T-helper 2 cell treated with Interferon-gamma antibody and Interleukin-4, amounts not matched to agents 5 μg/mL and 100 μg/mL, for 36 hours (primary cell): ENCODE data around the gene FST.

Experiments used
- DNase-seq: peaks from one replicate; pipeline ENCODE4 v3.0.0; 2021; ENCODE audit warnings: low spot score
- H3K27ac Mint-ChIP-seq: one replicate; pipeline ENCODE4 v1.8.0; 2021; ENCODE audit warnings: mild to moderate bottlenecking, mixed read lengths
- H3K27me3 Mint-ChIP-seq: one replicate; pipeline ENCODE4 v1.8.0; 2021; ENCODE audit warnings: low read depth, mixed read lengths
- H3K36me3 Mint-ChIP-seq: one replicate; pipeline ENCODE4 v1.8.0; 2021; ENCODE audit warnings: low read depth, mixed read lengths
- H3K4me1 Mint-ChIP-seq: one replicate; pipeline ENCODE4 v1.8.0; 2021; ENCODE audit warnings: low read depth, mixed read lengths
- H3K4me3 Mint-ChIP-seq: one replicate; pipeline ENCODE4 v1.8.0; 2022; ENCODE audit warnings: mild to moderate bottlenecking, moderate library complexity, mixed read lengths
- H3K9me3 Mint-ChIP-seq: one replicate; pipeline ENCODE4 v1.8.0; 2021; ENCODE audit warnings: mixed read lengths

Gene FST

GRCh38 chr5:53479590-53480415 lies 626 bp upstream of the FST start:
- peaks cover 73% of the 10 kb centered on the region for H3K27me3 Mint-ChIP-seq
- peak overlapping the region; percentile 86 for H3K4me3 Mint-ChIP-seq
- no peaks in the 10 kb centered on the region for H3K36me3 Mint-ChIP-seq
- H3K27ac Mint-ChIP-seq = no peak overlapping the region
- no peak for DNase-seq
- no peaks in the 10 kb centered on the region for H3K9me3 Mint-ChIP-seq
- H3K4me1 Mint-ChIP-seq = peaks cover 29% of the 10 kb centered on the region

- no peaks in the 10 kb centered on the region for H3K36me3 Mint-ChIP-seq
- no peak overlapping the region for H3K27ac Mint-ChIP-seq
- H3K4me3 Mint-ChIP-seq = peak overlapping the region; percentile 91
- peaks cover 72% of the 10 kb centered on the region for H3K27me3 Mint-ChIP-seq
- H3K4me1 Mint-ChIP-seq = peaks cover 29% of the 10 kb centered on the region
- no peaks in the 10 kb centered on the region for H3K9me3 Mint-ChIP-seq
- no peak for DNase-seq
Measured at GRCh38 chr5:53481159-53481886, 894 bp downstream of the FST start.

GRCh38 chr5:53481887-53482716 lies 1.7 kb downstream of the FST start:
- Mint-ChIP-seq H3K9me3 (no peaks in the 10 kb centered on the region), H3K27ac (peak overlapping the region; percentile 83), H3K36me3 (no peaks in the 10 kb centered on the region), H3K27me3 (peaks cover 69% of the 10 kb centered on the region), H3K4me3 (peak overlapping the region; percentile 91), H3K4me1 (peaks cover 29% of the 10 kb centered on the region)
- DNase-seq = peak; percentile 71

- DNase-seq = no peak
- H3K36me3 Mint-ChIP-seq = no peaks in the 10 kb centered on the region
Measured at GRCh38 chr5:53482717-53483638, 2.5 kb downstream of the FST start.

GRCh38 chr5:53487436-53487835 lies 7.0 kb downstream of the FST start:
- H3K27me3 Mint-ChIP-seq = peaks cover 32% of the 10 kb centered on the region
- no peaks in the 10 kb centered on the region for H3K9me3 Mint-ChIP-seq
- DNase-seq = no peak

More at GRCh38 chr5:53482717-53483638, 2.5 kb downstream of the FST start:
- H3K27me3 Mint-ChIP-seq = peaks cover 63% of the 10 kb centered on the region
- no peaks in the 10 kb centered on the region for H3K9me3 Mint-ChIP-seq
- H3K4me1 Mint-ChIP-seq = peaks cover 29% of the 10 kb centered on the region
- H3K27ac Mint-ChIP-seq = no peak overlapping the region
- H3K4me3 Mint-ChIP-seq = peak overlapping the region; percentile 91

GRCh38 chr5:53488195-53488722 lies 7.8 kb downstream of the FST start:
- Mint-ChIP-seq H3K27me3 (peaks cover 25% of the 10 kb centered on the region), H3K27ac (no peak overlapping the region), H3K4me1 (peaks cover 4% of the 10 kb centered on the region), H3K9me3 (no peaks in the 10 kb centered on the region), H3K4me3 (no peak overlapping the region), H3K36me3 (no peaks in the 10 kb centered on the region)
- no peak for DNase-seq

More at GRCh38 chr5:53487436-53487835, 7.0 kb downstream of the FST start:
- Mint-ChIP-seq H3K4me1 (peaks cover 6% of the 10 kb centered on the region), H3K4me3 (no peak overlapping the region), H3K36me3 (no peaks in the 10 kb centered on the region), H3K27ac (no peak overlapping the region)

GRCh38 chr5:53490747-53491146 lies 10.3 kb downstream of the FST start:
- H3K9me3 Mint-ChIP-seq = no peaks in the 10 kb centered on the region
- H3K36me3 Mint-ChIP-seq = no peaks in the 10 kb centered on the region
- H3K27ac Mint-ChIP-seq = no peak overlapping the region
- peaks cover 7% of the 10 kb centered on the region for H3K27me3 Mint-ChIP-seq
- DNase-seq = no peak
- H3K4me1 Mint-ChIP-seq = no peaks in the 10 kb centered on the region
- no peak overlapping the region for H3K4me3 Mint-ChIP-seq

GRCh38 chr5:53501054-53501453 lies 20.6 kb downstream of the FST start:
- Mint-ChIP-seq H3K4me3 (no peak overlapping the region), H3K9me3 (no peaks in the 10 kb centered on the region), H3K4me1 (no peaks in the 10 kb centered on the region), H3K27me3 (peaks cover 5% of the 10 kb centered on the region), H3K36me3 (no peaks in the 10 kb centered on the region), H3K27ac (no peak overlapping the region)
- DNase-seq = no peak

- H3K4me1 Mint-ChIP-seq = no peaks in the 10 kb centered on the region
- peaks cover 1% of the 10 kb centered on the region for H3K9me3 Mint-ChIP-seq
- peaks cover 5% of the 10 kb centered on the region for H3K27me3 Mint-ChIP-seq
- no peak overlapping the region for H3K27ac Mint-ChIP-seq
- DNase-seq = no peak
- no peak overlapping the region for H3K4me3 Mint-ChIP-seq
- H3K36me3 Mint-ChIP-seq = no peaks in the 10 kb centered on the region
Measured at GRCh38 chr5:53503562-53504218, 23.3 kb downstream of the FST start.

- Mint-ChIP-seq H3K4me1 (no peaks in the 10 kb centered on the region), H3K9me3 (peaks cover 4% of the 10 kb centered on the region), H3K36me3 (no peaks in the 10 kb centered on the region), H3K27ac (no peak overlapping the region), H3K4me3 (no peak overlapping the region), H3K27me3 (peaks cover 5% of the 10 kb centered on the region)
- DNase-seq = no peak
Measured at GRCh38 chr5:53507013-53507412, 26.6 kb downstream of the FST start.

- H3K4me3 Mint-ChIP-seq = no peak overlapping the region
- no peak for DNase-seq
- no peaks in the 10 kb centered on the region for H3K4me1 Mint-ChIP-seq
- peaks cover 5% of the 10 kb centered on the region for H3K27me3 Mint-ChIP-seq
- no peak overlapping the region for H3K27ac Mint-ChIP-seq
- no peaks in the 10 kb centered on the region for H3K36me3 Mint-ChIP-seq
- H3K9me3 Mint-ChIP-seq = peaks cover 4% of the 10 kb centered on the region
Measured at GRCh38 chr5:53508125-53508524, 27.7 kb downstream of the FST start.

- DNase-seq = no peak
- Mint-ChIP-seq H3K27ac (no peak overlapping the region), H3K27me3 (no peaks in the 10 kb centered on the region), H3K9me3 (peaks cover 4% of the 10 kb centered on the region), H3K4me1 (no peaks in the 10 kb centered on the region), H3K4me3 (no peak overlapping the region), H3K36me3 (no peaks in the 10 kb centered on the region)
Measured at GRCh38 chr5:53512539-53512938, 32.1 kb downstream of the FST start.
